Left renal pelvis (tissue), 4 donors: ENCODE data around the gene WNT9A. TPM values are rescaled to one million over a fixed set of nuclear protein-coding genes. Genes with fewer than 3 reads are reported as not detected.
"Not testable (repeated sequence)": the region's sequence is repeated elsewhere in the genome, so short reads cannot be mapped to it uniquely, and the experiment has no call there.

Experiments
- DNase-seq, 4 donors: peaks; one replicate each; pipeline ENCODE4 v3.0.0-alpha.2; 2013; ENCODE audit warnings: low read depth in 4 of 4, low spot score in 3 of 4
- polyA plus RNA-seq, 4 donors: library from polyadenylated mRNA; unstranded; fragments of 120-200 nt; gene quantifications; one replicate each; pipeline ENCODE4 v1.2.1, GENCODE V29; 2013; ENCODE audit not compliant: insufficient read length in 4 of 4

WNT9A gene
- polyA plus RNA-seq, result 1 to 10 TPM; 1.1 to 9.3 (median 1.8) TPM

GRCh38 chr1:227947676-227948492 lies at the start of gene WNT9A:
WNT9A (minus strand) TSS chr1:227947932; CDS start chr1:227947887, 45 bp downstream.
- no peak for DNase-seq

- DNase-seq, result no peak
These were observed 48.6 kb upstream of the WNT9A start for GRCh38 chr1:227996187-227996950.

- DNase-seq, result no peak
These were observed 47.0 kb upstream of the WNT9A start for GRCh38 chr1:227994632-227995300.

GRCh38 chr1:227987181-227987580 lies 39.4 kb upstream of the WNT9A start:
- no peak for DNase-seq

- DNase-seq, result not testable (repeated sequence)
These were observed 28.0 kb upstream of the WNT9A start for GRCh38 chr1:227975583-227976283.

- not testable (repeated sequence) for DNase-seq
These were observed 26.1 kb upstream of the WNT9A start for GRCh38 chr1:227973724-227974288.

- not testable (repeated sequence) for DNase-seq
These were observed 25.2 kb upstream of the WNT9A start for GRCh38 chr1:227972843-227973374.

- DNase-seq, result not testable (repeated sequence)
These were observed 24.5 kb upstream of the WNT9A start for GRCh38 chr1:227972283-227972679.

- not testable (repeated sequence) for DNase-seq
These were observed 24.0 kb upstream of the WNT9A start for GRCh38 chr1:227971643-227972282.

GRCh38 chr1:227971216-227971615 lies 23.5 kb upstream of the WNT9A start:
- DNase-seq, result not testable (repeated sequence)

GRCh38 chr1:227970076-227970995 lies 22.6 kb upstream of the WNT9A start:
- not testable (repeated sequence) for DNase-seq

GRCh38 chr1:227967815-227968214 lies 20.1 kb upstream of the WNT9A start:
- DNase-seq, result not testable (repeated sequence)

GRCh38 chr1:227966733-227967132 lies 19.0 kb upstream of the WNT9A start:
- not testable (repeated sequence) for DNase-seq

GRCh38 chr1:227961651-227962466 lies 14.1 kb upstream of the WNT9A start:
- DNase-seq, result no peak

GRCh38 chr1:227959325-227959860 lies 11.7 kb upstream of the WNT9A start:
- no peak for DNase-seq

- DNase-seq, result no peak
These were observed 11.0 kb upstream of the WNT9A start for GRCh38 chr1:227958617-227959324.
